Stimulated activated CD4-positive, alpha-beta T cell treated with anti-CD3 and anti-CD28 coated beads, Interleukin-1b, Interleukin-23, amount 100 ng/mL, for 1 hour (primary cell): Measurements from ENCODE around the gene PRR36.
"Not testable (repeated sequence)": the region's sequence is repeated elsewhere in the genome, so short reads cannot be mapped to it uniquely, and the experiment has no call there.

ENCODE experiments used
- DNase-seq, 2 donors: peaks; one replicate each; pipeline ENCODE4 v3.0.0-alpha.2; 2020; ENCODE audit warnings: low read depth in 2 of 2

PRR36 gene

GRCh38 chr19:7874076-7874896 is at the start of gene PRR36:
PRR36 (minus strand) TSS chr19:7874390; CDS start chr19:7873689, 701 bp downstream.
- no peak for DNase-seq

DNA sequence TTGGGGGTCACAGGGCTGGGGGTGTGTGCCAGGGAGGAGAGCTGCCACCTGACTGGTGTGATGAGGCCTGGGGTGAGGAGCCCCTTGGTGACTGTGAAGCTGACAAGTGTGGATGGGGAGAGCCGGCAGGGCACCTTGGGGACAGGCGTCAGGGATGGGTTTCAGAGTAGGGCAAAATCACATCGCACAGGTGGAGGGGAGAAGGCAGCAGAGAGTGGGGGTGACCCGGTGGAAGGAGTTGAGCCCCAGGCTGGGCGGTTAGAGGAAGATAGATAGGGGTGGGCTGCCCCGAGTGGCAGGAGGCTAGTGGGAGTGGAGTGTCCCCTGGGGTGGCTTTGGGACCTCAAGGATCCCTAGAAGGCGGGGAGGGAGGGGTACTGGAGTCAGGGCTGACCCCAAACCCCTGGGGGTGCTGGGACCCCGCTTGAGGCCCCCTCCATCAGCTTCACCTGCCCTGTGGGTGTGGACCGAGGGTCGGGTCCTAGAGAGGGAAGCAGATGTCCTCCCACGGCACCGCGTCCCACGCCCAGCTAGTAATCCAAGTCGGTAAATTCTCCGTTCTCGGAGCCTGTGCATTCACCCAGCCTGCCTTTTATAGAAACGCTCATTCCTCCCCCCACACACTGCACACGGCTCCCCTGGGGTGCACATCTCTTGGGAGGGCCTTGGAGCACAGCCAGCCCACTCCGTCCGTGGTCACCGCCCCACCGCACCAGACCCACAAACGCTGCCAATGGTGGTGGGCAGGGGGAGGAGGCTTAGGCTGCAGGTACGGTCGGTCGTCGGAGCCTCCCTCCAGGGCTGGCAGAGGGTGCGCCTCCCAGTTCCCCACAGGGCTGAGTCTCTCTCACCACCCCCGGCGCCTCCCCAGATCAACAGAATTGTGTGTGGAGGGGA is 49.4 kb upstream of the PRR36 start:
- DNase-seq: no peak

- DNase-seq: no peak
These were observed 48.6 kb upstream of the PRR36 start for GRCh38 chr19:7922836-7923195.

DNA sequence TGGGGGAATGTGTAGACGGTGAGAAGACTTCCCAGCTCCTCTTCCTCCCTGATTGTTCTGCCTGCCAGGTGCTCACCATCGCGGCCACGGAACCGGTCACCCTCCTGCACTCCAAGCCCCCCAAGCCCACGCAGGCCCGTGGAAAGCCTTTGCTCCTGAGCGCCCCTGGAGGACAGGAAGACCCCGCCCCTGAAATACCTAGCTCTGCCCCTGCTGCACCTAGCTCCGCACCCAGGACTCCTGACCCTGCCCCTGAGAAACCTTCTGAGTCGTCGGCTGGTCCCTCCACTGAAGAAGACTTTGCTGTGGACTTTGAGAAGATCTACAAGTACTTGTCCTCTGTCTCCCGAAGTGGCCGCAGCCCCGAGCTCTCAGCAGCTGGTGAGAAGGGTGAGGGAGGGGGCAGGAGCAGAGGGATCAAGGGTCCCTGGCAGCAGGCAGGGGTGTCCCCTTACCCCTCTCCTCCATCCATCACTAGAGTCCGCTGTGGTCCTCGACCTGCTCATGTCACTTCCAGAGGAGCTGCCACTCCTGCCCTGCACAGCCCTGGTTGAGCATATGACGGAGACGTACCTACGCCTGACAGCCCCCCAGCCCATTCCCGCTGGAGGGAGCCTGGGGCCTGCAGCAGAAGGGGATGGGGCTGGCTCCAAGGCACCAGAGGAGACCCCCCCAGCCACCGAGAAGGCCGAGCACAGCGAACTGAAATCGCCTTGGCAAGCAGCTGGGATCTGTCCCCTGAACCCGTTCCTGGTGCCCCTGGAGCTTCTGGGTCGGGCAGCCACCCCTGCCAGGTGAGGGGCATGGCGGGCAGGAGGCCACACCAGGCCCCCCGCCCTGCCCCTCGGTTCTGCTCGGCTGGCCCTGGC is 48.0 kb upstream of the PRR36 start:
- no peak for DNase-seq

GRCh38 chr19:7921302-7921966 is 47.2 kb upstream of the PRR36 start:
- DNase-seq: no peak

DNA sequence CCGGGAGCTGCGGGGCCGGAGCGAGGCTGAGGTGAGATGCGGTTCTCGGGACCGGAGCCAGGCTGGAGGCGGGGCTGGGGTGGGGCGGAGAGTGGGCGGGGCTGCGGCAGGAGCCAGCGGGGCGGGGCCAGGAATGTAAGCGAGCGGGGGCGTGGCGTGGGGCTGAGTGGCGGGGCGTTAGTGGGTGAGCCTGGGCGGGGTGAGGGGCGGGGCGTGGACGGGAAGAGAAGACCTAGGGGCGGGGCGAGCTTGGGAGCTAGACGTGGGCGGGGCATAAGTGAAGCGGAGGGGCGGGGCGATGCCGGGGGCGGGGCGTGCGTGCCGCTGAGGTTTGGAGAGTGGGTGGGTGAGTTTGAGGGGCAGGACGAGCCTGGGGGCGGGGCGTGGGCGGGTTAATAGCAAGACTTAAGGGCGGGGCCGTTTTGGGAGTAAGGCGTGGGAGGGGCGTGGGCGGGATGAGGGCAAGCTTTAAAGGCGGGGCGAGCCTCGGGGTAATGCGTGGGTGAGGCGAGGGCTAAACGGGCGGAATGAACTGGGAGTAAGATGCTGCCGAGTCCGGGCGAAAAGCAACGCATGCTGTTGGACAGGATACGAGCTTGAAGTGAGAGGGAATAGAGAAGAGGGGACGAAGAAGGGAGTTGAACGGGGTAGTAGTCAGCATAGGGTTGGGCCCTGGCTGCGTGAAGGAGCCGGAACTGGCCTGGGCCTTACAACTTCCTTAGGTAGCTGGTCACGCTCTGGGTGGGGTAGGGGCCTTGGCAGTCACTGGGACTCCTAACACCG is 46.5 kb upstream of the PRR36 start:
- peak; percentile 100 for DNase-seq

- peak; percentile 90 to 93 for DNase-seq
These were observed 45.7 kb upstream of the PRR36 start, which contains the start of gene SNAPC2 for GRCh38 chr19:7919610-7920518. SNAPC2 (plus strand) TSS chr19:7920338; CDS start chr19:7920367, 29 bp downstream.

GRCh38 chr19:7918615-7919421 is 44.6 kb upstream of the PRR36 start:
- DNase-seq: no peak

DNA sequence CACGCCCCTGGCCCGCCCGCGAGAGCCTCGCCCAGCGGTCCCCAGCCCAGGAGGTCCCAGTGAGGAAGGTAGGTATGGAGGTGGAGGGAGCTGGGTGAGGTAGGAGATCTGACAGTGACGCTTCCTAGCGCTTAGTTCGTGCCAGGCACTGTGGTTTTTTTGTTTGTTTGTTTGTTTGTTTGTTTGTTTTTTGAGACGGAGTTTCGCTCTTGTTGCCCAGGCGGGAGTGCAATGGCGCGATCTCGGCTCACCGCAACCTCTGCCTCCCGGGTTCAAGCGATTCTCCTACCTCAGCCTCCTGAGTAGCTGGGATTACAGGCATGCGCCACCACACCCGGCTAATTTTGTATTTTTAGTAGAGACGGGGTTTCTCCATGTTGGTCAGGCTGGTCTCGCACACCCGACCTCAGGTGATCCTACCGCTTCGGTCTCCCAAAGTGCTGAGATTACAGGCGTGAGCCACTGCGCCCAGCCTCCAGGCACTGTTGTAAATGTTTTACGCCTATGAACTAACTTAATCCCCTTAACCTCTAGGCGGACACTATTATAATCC is 43.9 kb upstream of the PRR36 start:
- not testable (repeated sequence) for DNase-seq

DNA sequence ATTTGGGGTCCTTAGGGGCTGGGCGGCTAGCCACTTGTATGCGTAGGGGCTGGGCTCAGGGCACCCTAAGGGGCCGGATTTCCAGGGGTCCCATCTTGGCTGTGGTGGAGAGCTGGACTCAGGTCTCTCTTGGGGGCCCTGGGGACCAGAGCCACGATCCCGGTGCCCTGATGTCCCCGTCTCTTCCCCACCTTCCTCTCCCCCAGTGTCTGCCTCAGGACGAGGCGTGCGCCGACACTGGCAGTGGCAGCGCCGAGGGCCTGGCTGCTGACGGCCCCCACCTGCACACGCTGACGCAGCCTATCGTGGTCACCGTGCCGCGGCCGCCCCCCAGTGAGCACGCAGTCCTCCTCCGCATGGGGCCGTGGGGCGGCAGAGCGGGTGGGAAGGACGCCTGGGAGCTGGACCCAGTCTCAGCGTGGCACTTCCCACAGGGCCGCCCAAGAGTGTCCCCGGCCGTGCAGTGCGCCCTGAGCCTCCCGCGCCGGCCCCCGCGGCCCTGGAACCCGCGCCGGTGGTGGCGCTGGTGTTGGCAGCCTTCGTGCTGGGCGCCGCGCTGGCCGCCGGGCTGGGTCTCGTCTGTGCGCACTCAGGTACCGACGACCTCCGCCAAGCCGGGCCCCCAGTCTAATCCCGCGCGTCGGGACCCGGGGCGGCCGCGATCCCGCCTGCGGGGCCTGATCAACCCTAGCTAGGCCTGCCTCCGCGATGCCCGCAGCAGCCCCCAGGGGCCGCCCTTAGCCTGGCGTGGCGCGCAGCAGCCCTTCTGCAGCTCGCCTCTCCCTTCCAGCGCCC is 43.3 kb upstream of the PRR36 start:
- DNase-seq: no peak

DNA sequence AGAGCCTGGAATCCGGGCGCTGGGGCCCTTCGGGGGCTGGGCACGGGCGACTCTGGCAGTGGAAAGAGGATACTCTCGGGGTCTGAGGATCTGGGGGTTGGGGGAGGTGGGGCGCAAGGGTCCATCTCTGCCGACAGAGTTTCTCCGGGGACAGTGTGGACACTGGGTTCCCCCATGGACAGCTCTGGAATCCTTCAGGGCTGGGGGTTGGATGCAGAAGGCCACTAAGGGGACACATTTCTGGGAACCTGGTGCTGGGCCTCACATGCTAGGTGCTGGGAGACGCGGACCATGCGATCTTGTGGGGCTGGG is 42.7 kb upstream of the PRR36 start:
- DNase-seq: no peak

GRCh38 chr19:7916103-7916954 is 42.1 kb upstream of the PRR36 start:
- DNase-seq: no peak

DNA sequence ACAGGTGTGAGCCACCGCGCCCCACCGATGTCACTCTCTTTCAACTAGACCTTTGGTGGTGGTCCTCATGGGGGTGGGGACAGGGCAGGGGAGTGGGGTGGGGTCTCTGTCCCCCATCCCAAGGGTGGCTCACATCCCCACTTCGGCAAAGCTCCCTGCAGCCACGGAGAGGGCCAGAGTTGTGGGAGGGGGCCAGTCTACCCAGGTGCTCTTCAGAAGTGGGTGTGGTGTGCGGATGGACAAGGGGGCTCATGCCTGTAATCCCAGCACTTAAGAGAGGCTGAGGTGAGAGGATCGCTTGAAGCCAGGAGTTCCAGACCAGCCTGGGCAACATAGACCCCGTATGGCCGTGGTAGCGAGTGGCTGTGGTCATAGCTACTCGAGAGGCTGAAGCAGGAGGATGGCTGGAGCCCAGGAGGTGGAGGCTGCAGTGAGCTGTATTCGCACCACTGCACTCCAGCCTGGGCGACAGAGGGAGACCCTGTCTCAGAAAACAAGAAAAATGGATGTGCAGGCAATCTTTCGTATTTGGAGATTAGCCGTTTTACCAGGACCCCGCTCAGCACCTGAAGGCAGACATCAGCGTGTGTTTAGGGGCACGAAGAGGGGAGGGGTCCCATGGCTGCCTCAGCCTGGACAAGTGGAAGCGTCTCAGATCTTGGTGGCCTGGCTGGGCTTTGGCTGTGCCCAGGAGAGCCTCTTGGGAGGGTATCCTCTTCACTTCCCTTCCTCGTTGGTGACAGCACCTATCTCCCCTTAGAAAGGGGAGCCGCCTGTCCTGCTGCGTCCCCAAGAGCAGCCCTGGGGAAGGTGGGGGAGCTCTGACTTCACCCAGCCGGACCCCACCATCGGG is 41.3 kb upstream of the PRR36 start:
- no peak for DNase-seq

- DNase-seq: no peak
These were observed 40.4 kb upstream of the PRR36 start, which contains the start of gene TGFBR3L for GRCh38 chr19:7914598-7915045. TGFBR3L (plus strand) TSS chr19:7914830.

DNA sequence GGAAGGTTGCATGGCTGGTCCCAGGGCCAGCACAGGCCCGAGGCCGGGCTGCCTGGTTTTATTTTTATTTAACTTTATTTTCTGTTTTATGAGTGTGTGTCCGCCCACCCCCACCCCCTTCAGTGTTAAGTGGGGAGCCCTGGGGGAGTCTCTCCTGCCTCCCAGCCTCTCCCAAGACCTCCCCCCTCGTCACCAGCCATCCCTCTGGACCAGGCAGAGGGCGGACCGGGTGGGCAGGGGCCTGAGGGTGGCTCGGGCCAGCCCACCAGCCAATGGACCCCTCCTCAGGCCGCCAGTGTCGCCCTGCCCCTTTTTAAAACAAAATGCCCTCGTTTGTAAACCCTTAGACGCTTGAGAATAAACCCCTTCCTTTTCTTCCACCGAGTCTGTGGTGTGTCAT is 39.9 kb upstream of the PRR36 start:
- DNase-seq: no peak
